Activated CD8-positive, alpha-beta memory T cell treated with anti-CD3 and anti-CD28 coated beads, Interleukin-2, amount 10 ng/mL, durations not matched to agents 7 days and 5 days (primary cell): ENCODE measurements around the gene UBE2G2. TPM values are rescaled to one million over a fixed set of nuclear protein-coding genes. Genes with fewer than 3 reads are reported as not detected.

Experiments
- ATAC-seq: fragments of 150-1000 bp; cut with Tn5 transposase; one replicate; pipeline ENCODE4 v1.10.0; 2021; ENCODE audit warnings: moderate library complexity
- CTCF ChIA-PET: fragments of 350-600 bp; sonication (Branson Sonifier 250); formaldehyde crosslinking; loops from one replicate; lab custom pipeline; 2021; ENCODE audit warnings: antibody characterized with exemption; lab: Charles Lee
- DNase-seq: peaks from one replicate; pipeline ENCODE4 v3.0.0-alpha.2; 2020
- H3K27ac Mint-ChIP-seq: one replicate; pipeline ENCODE4 v1.8.0; 2021; ENCODE audit warnings: mild to moderate bottlenecking, mixed read lengths
- H3K27me3 Mint-ChIP-seq: one replicate; pipeline ENCODE4 v1.8.0; 2021; ENCODE audit warnings: mixed read lengths
- H3K36me3 Mint-ChIP-seq: one replicate; pipeline ENCODE4 v1.8.0; 2021; ENCODE audit warnings: mild to moderate bottlenecking, mixed read lengths
- H3K4me1 Mint-ChIP-seq: one replicate; pipeline ENCODE4 v1.8.0; 2021; ENCODE audit warnings: mixed read lengths
- H3K4me3 Mint-ChIP-seq: one replicate; pipeline ENCODE4 v1.8.0; 2021; ENCODE audit warnings: mild to moderate bottlenecking, moderate library complexity, mixed read lengths
- H3K9me3 Mint-ChIP-seq: one replicate; pipeline ENCODE4 v1.8.0; 2022; ENCODE audit warnings: low read depth, mixed read lengths
- total RNA-seq, 2 experiments: library from RNA; stranded (reverse); gene quantifications; one replicate each; pipeline ENCODE4 v1.2.3, GENCODE V29; 2021

UBE2G2 gene
- total RNA-seq, 2 experiments from 2014 or later = 103 to 121 TPM

- Mint-ChIP-seq H3K27me3 (no peaks in the 10 kb centered on the region), H3K27ac (no peak overlapping the region), H3K36me3 (peaks cover 20% of the 10 kb centered on the region), H3K4me1 (peaks cover 9% of the 10 kb centered on the region), H3K4me3 (no peak overlapping the region), H3K9me3 (no peaks in the 10 kb centered on the region)
- no peak for ATAC-seq
- CTCF ChIA-PET = interaction anchor here (1.3 to 2.4 kb wide), 2 partner anchors 15 to 275 kb away, joined by 5 to 6 read pairs; no protein-coding TSS in a partner anchor
- DNase-seq = no peak
Observed at GRCh38 chr21:44785620-44786335, 15.8 kb downstream of the UBE2G2 start.

GRCh38 chr21:44784810-44785209 is 16.8 kb downstream of the UBE2G2 start:
- H3K36me3 Mint-ChIP-seq = peaks cover 20% of the 10 kb centered on the region
- no peaks in the 10 kb centered on the region for H3K9me3 Mint-ChIP-seq
- peaks cover 9% of the 10 kb centered on the region for H3K4me1 Mint-ChIP-seq
- no peak overlapping the region for H3K27ac Mint-ChIP-seq
- CTCF ChIA-PET = interaction anchor here (2.4 to 3.9 kb wide), 2 partner anchors 9 to 274 kb away, joined by 6 to 18 read pairs; no protein-coding TSS in a partner anchor
- DNase-seq = no peak
- no peak overlapping the region for H3K4me3 Mint-ChIP-seq
- no peak for ATAC-seq
- H3K27me3 Mint-ChIP-seq = no peaks in the 10 kb centered on the region

- Mint-ChIP-seq H3K27me3 (no peaks in the 10 kb centered on the region), H3K4me1 (peaks cover 9% of the 10 kb centered on the region), H3K27ac (no peak overlapping the region), H3K9me3 (no peaks in the 10 kb centered on the region), H3K4me3 (no peak overlapping the region), H3K36me3 (peaks cover 20% of the 10 kb centered on the region)
- CTCF ChIA-PET = interaction anchor here (2.5 to 3.9 kb wide), 2 partner anchors 11 to 17 kb away, joined by 9 to 18 read pairs; partner anchors contain the start of gene UBE2G2
- ATAC-seq = no peak
- no peak for DNase-seq
Observed at GRCh38 chr21:44783020-44783696, 18.5 kb downstream of the UBE2G2 start.

- Mint-ChIP-seq H3K4me1 (peaks cover 6% of the 10 kb centered on the region), H3K4me3 (no peak overlapping the region), H3K9me3 (no peaks in the 10 kb centered on the region), H3K27me3 (no peaks in the 10 kb centered on the region), H3K27ac (no peak overlapping the region), H3K36me3 (peaks cover 26% of the 10 kb centered on the region)
- ATAC-seq (no peak), DNase-seq (no peak)
- CTCF ChIA-PET = interaction anchor here (2.6 kb wide), 1 partner anchor 12 kb away, joined by 11 read pairs; no protein-coding TSS in a partner anchor
Observed at GRCh38 chr21:44780767-44781459, 20.7 kb downstream of the UBE2G2 start.

- Mint-ChIP-seq H3K4me3 (no peak overlapping the region), H3K27me3 (no peaks in the 10 kb centered on the region), H3K36me3 (peaks cover 21% of the 10 kb centered on the region), H3K27ac (peak overlapping the region; percentile 42), H3K4me1 (peaks cover under 1% of the 10 kb centered on the region), H3K9me3 (no peaks in the 10 kb centered on the region)
- ATAC-seq (no peak), DNase-seq (no peak)
- CTCF ChIA-PET = interaction anchor here (2.6 kb wide), 1 partner anchor 13 kb away, joined by 11 read pairs; no protein-coding TSS in a partner anchor
Observed at GRCh38 chr21:44780137-44780502, 21.5 kb downstream of the UBE2G2 start.

GRCh38 chr21:44779417-44780136 is 22.0 kb downstream of the UBE2G2 start:
- Mint-ChIP-seq H3K27ac (no peak overlapping the region), H3K4me1 (no peaks in the 10 kb centered on the region)
- CTCF ChIA-PET = interaction anchor here (1.3 to 2.6 kb wide), 2 partner anchors 14 to 269 kb away, joined by 3 to 11 read pairs; no protein-coding TSS in a partner anchor

GRCh38 chr21:44778983-44779382 is 22.6 kb downstream of the UBE2G2 start:
- H3K4me1 Mint-ChIP-seq = no peaks in the 10 kb centered on the region
- CTCF ChIA-PET = interaction anchor here (1.3 to 2.6 kb wide), 2 partner anchors 14 to 269 kb away, joined by 3 to 11 read pairs; no protein-coding TSS in a partner anchor
- H3K27ac Mint-ChIP-seq = no peak overlapping the region
- no peak overlapping the region for H3K4me3 Mint-ChIP-seq
- H3K9me3 Mint-ChIP-seq = no peaks in the 10 kb centered on the region
- DNase-seq (no peak), ATAC-seq (no peak)
- peaks cover 24% of the 10 kb centered on the region for H3K36me3 Mint-ChIP-seq
- H3K27me3 Mint-ChIP-seq = no peaks in the 10 kb centered on the region

More at GRCh38 chr21:44779417-44780136, 22.0 kb downstream of the UBE2G2 start:
- Mint-ChIP-seq H3K4me3 (no peak overlapping the region), H3K27me3 (no peaks in the 10 kb centered on the region), H3K9me3 (no peaks in the 10 kb centered on the region), H3K36me3 (peaks cover 24% of the 10 kb centered on the region)
- ATAC-seq (no peak), DNase-seq (no peak)

- DNase-seq (no peak), ATAC-seq (no peak)
- no peaks in the 10 kb centered on the region for H3K27me3 Mint-ChIP-seq
- peaks cover 24% of the 10 kb centered on the region for H3K36me3 Mint-ChIP-seq
- no peak overlapping the region for H3K4me3 Mint-ChIP-seq
- no peak overlapping the region for H3K27ac Mint-ChIP-seq
- no peaks in the 10 kb centered on the region for H3K9me3 Mint-ChIP-seq
- CTCF ChIA-PET = interaction anchor here (1.3 kb wide), 1 partner anchor 268 kb away, joined by 3 read pairs; no protein-coding TSS in a partner anchor
- no peaks in the 10 kb centered on the region for H3K4me1 Mint-ChIP-seq
Observed at GRCh38 chr21:44778499-44778911, 23.1 kb downstream of the UBE2G2 start.

- DNase-seq = no peak
- no peaks in the 10 kb centered on the region for H3K4me1 Mint-ChIP-seq
- CTCF ChIA-PET = interaction anchor here (1.3 kb wide), 1 partner anchor 268 kb away, joined by 3 read pairs; no protein-coding TSS in a partner anchor
- ATAC-seq = no peak
- H3K27ac Mint-ChIP-seq = no peak overlapping the region
- H3K4me3 Mint-ChIP-seq = no peak overlapping the region
- peaks cover 21% of the 10 kb centered on the region for H3K36me3 Mint-ChIP-seq
- H3K9me3 Mint-ChIP-seq = no peaks in the 10 kb centered on the region
- no peaks in the 10 kb centered on the region for H3K27me3 Mint-ChIP-seq
Observed at GRCh38 chr21:44778094-44778493, 23.5 kb downstream of the UBE2G2 start.

- DNase-seq = no peak
- CTCF ChIA-PET = interaction anchor here (1.5 kb wide), 1 partner anchor 265 kb away, joined by 6 read pairs; no protein-coding TSS in a partner anchor
- H3K4me3 Mint-ChIP-seq = no peak overlapping the region
- no peak overlapping the region for H3K27ac Mint-ChIP-seq
- no peaks in the 10 kb centered on the region for H3K4me1 Mint-ChIP-seq
- H3K9me3 Mint-ChIP-seq = no peaks in the 10 kb centered on the region
- H3K27me3 Mint-ChIP-seq = no peaks in the 10 kb centered on the region
- no peak for ATAC-seq
- peaks cover 14% of the 10 kb centered on the region for H3K36me3 Mint-ChIP-seq
Observed at GRCh38 chr21:44774972-44775371, 26.6 kb downstream of the UBE2G2 start.

GRCh38 chr21:44773291-44773932 is 28.2 kb downstream of the UBE2G2 start:
- CTCF ChIA-PET = interaction anchor here (0.8 to 1.5 kb wide), 2 partner anchors 20 to 263 kb away, joined by 3 to 6 read pairs; no protein-coding TSS in a partner anchor
- H3K36me3 Mint-ChIP-seq = peaks cover 17% of the 10 kb centered on the region
- no peak for DNase-seq
- no peaks in the 10 kb centered on the region for H3K27me3 Mint-ChIP-seq
- H3K27ac Mint-ChIP-seq = no peak overlapping the region
- no peak overlapping the region for H3K4me3 Mint-ChIP-seq
- no peak for ATAC-seq
- H3K9me3 Mint-ChIP-seq = no peaks in the 10 kb centered on the region
- H3K4me1 Mint-ChIP-seq = no peaks in the 10 kb centered on the region

- Mint-ChIP-seq H3K4me1 (peaks cover 2% of the 10 kb centered on the region), H3K27me3 (no peaks in the 10 kb centered on the region), H3K4me3 (no peak overlapping the region), H3K9me3 (no peaks in the 10 kb centered on the region), H3K36me3 (peaks cover 12% of the 10 kb centered on the region), H3K27ac (no peak overlapping the region)
- ATAC-seq (no peak), DNase-seq (no peak)
- CTCF ChIA-PET = no interaction called here
Observed at GRCh38 chr21:44771896-44772525, 29.6 kb downstream of the UBE2G2 start.
